ENCODE data around the gene B3GAT2.

B3GAT2 gene

GRCh38 chr6:70839286-70840266, 117.3 kb downstream of the B3GAT2 start:
- no peak for TF ChIP-seq CTCF (IDR thresholded peaks at IDR 0.05; ENCODE audit: control insufficient read depth, insufficient read depth, low read depth, low read length, missing control alignments)
- DNase-seq (ENCODE audit: low read depth) = no peak
- no peak overlapping the region for H3K4me3 ChIP-seq (ENCODE audit: control insufficient read depth, low read depth, low read length)

GRCh38 chr6:70838907-70839285, 118.0 kb downstream of the B3GAT2 start:
- H3K4me3 ChIP-seq (ENCODE audit: control insufficient read depth, low read depth, low read length) = no peak overlapping the region
- no peak for TF ChIP-seq CTCF (IDR thresholded peaks at IDR 0.05; ENCODE audit: control insufficient read depth, insufficient read depth, low read depth, low read length, missing control alignments)
- no peak for DNase-seq (ENCODE audit: low read depth)

GRCh38 chr6:70834520-70834919, 122.3 kb downstream of the B3GAT2 start:
- no peak for TF ChIP-seq CTCF (IDR thresholded peaks at IDR 0.05; ENCODE audit: control insufficient read depth, insufficient read depth, low read depth, low read length, missing control alignments)
- H3K4me3 ChIP-seq (ENCODE audit: control insufficient read depth, low read depth, low read length) = no peak overlapping the region
- no peak for DNase-seq (ENCODE audit: low read depth)

GRCh38 chr6:70831427-70831826, 125.4 kb downstream of the B3GAT2 start:
- no peak for TF ChIP-seq CTCF (IDR thresholded peaks at IDR 0.05; ENCODE audit: control insufficient read depth, insufficient read depth, low read depth, low read length, missing control alignments)
- DNase-seq (ENCODE audit: low read depth) = no peak
- no peak overlapping the region for H3K4me3 ChIP-seq (ENCODE audit: control insufficient read depth, low read depth, low read length)

GRCh38 chr6:70823651-70824050, 133.2 kb downstream of the B3GAT2 start:
- DNase-seq (ENCODE audit: low read depth) = no peak
- no peak for TF ChIP-seq CTCF (IDR thresholded peaks at IDR 0.05; ENCODE audit: control insufficient read depth, insufficient read depth, low read depth, low read length, missing control alignments)
- H3K4me3 ChIP-seq (ENCODE audit: control insufficient read depth, low read depth, low read length) = no peak overlapping the region

- H3K4me3 ChIP-seq (ENCODE audit: control insufficient read depth, low read depth, low read length) = no peak overlapping the region
- no peak for TF ChIP-seq CTCF (IDR thresholded peaks at IDR 0.05; ENCODE audit: control insufficient read depth, insufficient read depth, low read depth, low read length, missing control alignments)
- no peak for DNase-seq (ENCODE audit: low read depth)
Measured at GRCh38 chr6:70821751-70822150, 135.1 kb downstream of the B3GAT2 start.

All from AG09309 (cell line).